ENCODE data around the gene MOXD1.

The MOXD1 gene

DNA sequence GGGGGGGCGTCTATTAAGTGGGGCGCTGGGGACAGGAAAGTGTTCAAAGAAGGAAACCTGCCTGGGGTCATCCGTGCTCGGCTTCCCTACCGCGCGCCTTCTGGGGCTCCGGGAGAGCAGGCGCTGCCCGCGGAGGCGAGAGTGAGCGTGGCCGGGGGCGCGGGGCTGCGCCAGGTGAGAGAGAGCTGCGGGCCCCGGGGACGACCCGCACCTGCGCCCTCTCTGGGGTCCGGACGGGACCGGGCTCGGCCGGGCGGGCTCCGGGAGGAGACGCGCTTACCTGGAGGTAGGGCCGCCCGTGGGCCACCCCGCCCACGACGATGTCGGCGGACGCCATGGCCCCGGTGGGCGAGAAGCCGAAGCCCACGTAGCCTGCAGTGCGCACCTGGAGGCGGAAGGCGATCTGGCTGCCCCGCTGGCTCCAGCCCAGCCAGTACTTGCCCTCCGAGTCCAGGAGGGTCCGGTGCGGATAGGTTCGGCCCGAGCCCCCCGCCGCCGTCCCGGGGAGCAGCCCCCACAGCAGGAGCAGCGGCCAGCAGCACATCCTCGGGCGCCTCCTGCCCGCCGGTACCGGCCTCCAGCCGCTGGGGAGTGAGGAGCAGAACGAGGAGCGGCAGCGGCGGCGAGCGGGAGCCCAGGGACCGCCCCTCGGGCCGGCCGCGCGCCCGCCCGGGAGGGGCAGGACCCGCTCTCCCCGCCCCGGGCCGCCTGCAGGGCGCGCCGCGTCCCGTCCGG, at the start of gene MOXD1:
MOXD1 (minus strand) TSS at position 593 of the 735 bp plus-strand sequence; CDS start at position 544, 49 bp downstream.
- DNase-seq: no peak

DNA sequence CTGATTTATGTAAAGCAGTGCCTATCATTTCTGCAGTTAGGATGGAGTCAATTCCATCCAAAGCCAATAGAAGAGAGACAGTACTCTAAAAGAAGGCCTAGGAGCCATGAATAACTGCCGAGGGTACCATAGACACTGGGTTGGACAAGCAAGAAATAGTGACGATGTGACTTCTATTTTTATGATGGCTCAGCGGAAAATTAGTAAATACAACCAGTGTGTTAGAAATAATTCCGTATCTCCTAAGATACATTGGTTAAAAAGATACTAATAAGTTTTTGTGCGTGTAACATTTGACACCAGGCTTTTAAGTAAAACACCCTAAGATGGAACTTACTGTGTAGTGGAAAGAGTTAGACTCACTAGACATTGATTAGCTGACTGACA, 45.6 kb upstream of the MOXD1 start:
- no peak for DNase-seq

DNA sequence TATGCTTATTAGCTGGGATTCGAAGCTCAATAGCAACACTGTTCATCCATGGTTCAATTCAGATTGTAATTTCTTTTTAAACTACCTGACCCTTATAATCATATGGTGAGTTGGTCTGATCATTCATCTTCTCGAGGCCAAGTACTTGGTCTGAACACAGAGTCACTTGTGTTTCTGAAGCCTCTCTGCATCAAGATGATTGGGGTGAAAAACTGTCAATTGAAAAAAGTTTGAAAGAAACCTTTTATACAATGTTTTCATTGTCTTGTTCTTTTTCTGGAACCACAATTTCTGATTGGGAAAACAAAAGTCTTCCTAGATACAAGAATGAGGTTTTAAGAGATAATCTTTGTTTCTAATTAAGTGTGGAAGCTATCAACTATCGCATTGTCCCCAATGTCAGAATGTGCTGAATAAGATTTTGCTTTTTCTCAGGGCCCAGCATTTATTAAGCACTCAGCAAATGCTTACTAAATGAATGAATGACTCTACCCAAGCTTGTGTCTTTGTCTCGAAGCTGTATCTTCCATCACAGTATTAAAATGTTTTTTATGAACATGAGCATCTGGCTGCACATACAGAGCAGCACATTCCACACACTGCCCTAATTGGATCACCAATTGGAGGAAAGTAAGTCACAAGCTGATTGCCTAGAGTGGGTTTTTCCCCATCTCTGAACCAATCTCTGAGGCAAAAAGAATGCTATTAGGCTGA, 45.0 kb upstream of the MOXD1 start:
- DNase-seq: no peak

DNA sequence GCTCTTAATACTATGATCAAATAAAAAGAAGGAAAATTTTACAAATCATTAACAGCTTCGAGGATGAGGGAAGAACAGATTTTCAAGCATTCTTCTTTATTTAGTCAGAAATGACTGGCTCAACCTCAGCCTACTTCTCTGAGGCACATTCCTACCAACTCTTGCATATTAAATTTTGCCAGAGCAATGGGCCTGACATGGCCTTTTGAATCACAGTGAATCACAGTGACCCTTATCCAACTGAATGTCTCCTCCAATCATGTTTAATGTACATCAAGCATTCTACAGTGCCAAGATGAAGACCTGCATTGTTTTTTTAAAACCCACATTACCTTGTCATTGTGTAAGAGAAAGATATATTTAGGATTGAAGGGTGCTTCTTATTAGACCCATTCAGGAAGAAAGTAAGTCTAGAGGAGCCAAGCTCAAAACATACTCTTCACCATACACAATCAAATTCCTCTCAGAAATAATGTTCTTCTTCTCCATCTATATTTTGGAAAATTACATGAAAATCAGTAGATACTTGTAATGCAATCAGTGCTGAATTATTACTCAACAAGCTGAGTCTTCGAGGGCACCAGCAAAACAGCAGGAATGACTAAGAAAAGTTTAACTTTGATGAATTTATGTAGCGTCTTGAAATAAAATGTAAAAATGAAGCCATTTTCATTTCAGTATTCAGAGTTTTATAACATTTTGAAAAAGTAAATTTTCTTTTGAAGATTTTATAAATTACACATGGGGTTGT, 44.1 kb upstream of the MOXD1 start:
- no peak for DNase-seq

DNA sequence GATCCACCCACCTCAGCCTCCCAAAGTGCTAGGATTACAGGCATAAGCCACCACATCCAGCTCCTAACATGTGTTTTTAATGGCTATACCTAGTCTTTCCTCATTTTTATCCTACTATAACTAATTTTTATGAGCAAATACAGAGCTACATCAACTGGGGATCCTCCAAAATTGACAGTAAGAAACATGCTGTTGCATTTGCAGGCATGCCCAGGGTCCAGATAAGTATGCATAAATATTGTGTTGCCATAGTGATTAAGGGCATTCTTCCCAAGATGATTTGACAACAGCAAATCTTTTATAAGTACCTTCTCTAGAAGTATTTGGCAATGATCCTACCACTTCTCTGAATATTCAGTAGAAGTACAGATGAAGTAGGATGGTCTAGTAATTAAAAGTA, 41.9 kb upstream of the MOXD1 start:
- DNase-seq: no peak

DNA sequence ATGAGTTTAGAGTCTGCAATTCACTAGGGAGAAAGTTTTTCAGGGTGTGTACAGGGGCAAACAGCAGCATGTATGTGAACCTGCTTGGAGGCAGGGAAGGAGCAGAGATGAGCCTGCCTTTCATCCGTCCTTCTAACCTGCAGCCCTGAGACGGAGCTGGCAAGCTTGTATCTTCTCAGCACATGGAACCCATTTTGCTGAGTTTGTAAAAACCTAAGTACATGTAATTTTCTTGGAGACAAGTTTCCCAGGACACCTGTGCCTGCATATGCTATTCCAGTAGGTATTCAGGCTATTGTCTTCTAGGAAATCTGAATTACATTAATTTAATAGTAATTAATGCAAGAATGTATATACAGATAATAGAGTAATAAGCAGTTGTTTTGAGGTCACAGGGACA, 28.8 kb upstream of the MOXD1 start:
- DNase-seq: no peak

DNA sequence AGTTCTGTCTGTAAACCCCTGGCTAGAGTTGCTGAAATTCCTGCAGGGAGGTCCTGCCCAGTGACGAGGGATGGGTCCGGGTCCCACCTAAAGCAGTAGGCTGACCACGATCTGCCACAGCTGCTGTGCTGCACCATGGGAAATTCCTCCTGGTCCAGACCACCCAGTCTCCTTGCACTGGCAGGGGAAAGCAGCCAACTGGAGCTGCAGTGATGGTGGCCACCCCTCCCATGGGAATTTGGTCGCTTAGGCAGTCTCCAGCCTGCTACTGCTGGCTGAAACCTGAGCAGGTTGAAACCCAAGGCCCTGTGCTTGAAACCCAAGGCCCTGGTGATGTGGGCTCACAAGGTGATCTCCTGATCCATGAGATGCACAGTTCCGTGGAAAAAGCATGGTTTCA, 23.9 kb upstream of the MOXD1 start:
- DNase-seq: no peak

DNA sequence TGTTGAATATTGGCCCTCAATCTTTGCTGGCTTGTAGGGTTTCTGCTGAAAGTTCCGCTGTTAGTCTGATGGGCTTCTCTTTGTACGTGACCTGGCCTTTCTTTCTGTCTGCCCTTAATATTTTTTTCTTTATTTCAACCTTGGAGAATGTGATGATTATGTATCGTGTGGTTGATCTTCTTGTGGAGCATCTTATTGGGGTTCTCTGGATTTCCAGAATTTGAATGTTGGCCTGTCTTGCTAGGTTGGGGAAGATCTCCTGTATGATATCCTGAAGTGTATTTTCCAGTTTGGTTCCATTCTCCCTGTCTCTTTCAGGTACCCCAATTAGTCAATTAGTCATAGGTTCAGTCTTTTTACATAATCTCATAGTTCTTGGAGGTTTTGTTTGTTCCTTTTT, 22.6 kb upstream of the MOXD1 start:
- no peak for DNase-seq

DNA sequence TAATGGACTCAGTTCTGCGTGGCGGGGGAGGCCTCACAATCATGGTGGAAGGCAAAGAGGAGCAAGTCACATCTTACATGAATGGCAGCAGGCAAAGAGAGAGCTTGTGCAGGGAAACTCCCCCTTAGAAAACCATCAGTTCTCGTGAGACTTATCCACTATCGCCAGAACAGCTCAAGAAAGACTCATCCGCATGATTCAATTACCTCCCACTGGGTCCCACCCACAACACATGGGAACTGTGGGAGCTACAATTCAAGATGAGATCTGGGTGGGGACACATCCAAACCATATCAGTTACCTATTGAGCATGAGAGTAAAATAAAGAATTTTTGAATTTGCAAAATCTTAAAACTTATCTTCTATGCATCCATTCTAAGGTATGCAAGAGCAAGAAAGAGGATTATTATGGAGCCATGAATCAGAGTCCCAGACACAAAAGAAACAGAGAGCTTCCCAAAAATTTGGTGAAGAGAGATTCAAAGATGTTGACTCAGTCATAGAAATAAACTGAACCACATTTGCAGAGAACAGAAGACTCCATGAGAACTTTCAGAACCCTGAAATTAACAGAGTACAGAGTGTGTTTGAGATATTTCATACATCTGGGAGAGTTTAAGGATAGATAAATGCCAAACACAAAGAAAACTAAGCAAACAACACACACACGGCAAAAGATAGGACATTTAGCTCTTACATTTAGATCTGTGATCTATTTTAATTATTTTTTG, 17.1 kb upstream of the MOXD1 start:
- DNase-seq: no peak

DNA sequence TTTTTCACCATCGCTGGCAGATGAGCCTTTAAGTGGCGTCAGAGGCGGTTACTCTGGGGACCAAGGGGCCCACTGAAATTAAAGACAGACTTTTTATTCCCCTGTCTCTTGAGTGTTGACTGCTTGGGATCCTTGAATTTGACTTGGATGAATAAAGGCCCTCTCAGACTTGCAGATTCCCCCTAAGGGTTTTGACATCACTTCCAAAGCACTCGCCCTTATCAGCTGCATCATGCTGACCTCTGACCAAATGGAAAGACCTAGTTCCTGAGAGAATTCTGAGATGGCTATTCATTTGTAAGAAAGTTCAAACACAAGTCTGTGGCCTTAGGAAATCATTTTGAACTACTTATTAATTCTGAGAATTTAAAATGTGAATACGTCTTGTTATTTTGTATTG, 13.5 kb upstream of the MOXD1 start:
- no peak for DNase-seq

DNA sequence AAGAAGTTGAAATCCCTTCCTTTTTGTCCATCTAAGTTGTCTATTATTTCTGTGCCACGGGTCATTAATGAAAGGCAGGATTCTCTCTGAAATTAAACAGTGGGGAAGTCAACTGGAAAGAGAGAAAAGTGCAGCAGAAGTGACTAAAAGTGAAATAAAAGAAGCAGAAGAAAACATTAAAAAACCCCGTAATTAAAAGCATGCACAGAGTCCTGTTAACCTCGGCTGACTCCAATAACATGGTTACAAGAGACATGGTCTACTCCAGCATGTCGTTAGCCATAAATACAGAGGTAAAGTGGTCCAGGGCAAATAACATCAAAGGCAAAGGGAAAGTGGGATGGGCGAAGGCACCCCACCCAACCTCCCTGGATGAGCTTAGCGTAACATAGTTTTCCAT, 13.0 kb upstream of the MOXD1 start:
- DNase-seq: no peak

DNA sequence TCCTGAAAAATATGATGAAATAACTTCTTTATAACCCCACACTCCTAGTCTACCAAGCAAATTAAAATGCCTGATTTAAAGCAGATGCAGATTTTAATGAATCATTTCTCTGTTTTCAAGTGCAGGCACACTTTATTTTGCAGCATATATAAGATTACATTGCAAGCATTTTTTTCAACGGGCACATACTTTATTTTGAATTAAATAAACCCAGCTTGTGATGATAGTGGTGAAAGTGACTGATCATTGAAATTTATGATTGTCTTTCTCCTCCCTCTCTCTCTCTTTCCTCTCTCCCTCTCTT, 12.2 kb upstream of the MOXD1 start:
- DNase-seq: no peak

DNA sequence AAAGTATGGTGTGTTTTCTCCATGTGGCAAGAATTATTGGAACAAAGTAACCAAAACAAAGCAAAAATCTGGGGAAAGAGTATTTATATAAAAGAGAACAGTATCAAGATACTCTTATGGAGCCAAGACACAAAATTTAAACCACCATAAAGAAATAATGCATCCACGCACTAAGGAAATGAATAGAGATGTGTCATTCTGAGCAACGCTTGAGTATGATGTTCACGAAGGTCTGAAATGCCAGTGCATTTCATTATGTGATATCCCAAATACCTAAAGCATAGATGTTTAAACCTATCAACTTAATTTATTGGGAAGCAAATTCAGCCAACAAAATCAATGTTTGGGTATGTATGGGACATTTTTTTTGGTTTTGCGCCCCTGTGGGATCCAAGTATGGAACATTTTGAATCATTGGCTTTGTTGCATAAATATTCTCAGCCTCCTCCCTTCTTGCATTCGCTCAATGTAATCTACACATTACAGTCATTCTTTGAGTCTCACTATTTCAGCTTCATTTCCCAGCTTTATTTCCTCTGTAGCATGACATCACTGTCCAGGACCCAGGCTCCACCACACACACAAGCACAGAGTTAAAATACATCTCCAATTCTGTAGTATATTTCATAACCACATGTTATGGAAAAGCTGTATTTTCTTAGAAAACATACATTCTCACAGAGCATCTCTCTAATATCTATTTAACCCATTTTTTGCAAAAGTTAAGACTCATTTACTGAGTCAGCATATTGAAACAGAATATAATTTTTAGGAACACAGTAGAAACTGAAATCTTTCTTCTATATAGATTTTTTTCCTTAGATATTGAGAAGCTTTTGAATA, 11.6 kb upstream of the MOXD1 start:
- no peak for DNase-seq

DNA sequence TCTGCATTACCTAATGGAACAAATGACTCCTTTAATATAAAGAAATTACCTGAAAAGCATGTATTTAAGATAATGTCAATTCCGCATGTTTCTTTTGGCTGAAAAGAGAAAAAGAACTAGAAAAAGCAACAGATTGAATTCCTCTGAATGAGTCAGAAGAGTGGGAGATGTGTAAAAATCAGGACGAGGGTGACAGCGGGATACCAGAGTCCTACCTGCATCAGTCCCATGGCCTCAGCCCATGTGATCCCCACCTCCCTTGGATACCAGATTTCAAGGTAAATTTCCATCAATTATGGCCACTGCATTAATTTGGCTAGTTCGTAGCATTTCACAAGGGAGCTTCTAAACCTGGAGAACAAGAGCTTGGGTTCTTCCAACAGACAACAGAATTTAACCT, 10.0 kb upstream of the MOXD1 start:
- DNase-seq: no peak

DNA sequence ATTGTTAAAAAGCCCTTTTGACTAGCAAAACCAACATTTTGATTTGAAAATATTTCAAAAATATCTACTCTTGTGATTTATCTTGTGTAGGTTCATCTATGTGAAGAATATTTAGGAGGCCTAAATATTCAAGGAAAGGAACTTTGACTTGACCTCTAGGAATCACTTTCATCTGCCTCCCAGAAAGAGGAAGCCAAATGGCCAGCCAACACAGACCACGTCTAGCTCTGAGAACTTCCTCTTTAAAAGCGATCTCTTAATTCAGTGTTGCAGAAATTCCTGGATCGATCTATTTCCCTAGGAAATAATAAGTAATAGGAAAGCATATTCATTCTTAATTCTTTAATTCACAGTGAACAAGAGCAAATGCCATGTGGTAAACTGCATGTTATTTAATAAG, 9.6 kb upstream of the MOXD1 start:
- DNase-seq: no peak

DNA sequence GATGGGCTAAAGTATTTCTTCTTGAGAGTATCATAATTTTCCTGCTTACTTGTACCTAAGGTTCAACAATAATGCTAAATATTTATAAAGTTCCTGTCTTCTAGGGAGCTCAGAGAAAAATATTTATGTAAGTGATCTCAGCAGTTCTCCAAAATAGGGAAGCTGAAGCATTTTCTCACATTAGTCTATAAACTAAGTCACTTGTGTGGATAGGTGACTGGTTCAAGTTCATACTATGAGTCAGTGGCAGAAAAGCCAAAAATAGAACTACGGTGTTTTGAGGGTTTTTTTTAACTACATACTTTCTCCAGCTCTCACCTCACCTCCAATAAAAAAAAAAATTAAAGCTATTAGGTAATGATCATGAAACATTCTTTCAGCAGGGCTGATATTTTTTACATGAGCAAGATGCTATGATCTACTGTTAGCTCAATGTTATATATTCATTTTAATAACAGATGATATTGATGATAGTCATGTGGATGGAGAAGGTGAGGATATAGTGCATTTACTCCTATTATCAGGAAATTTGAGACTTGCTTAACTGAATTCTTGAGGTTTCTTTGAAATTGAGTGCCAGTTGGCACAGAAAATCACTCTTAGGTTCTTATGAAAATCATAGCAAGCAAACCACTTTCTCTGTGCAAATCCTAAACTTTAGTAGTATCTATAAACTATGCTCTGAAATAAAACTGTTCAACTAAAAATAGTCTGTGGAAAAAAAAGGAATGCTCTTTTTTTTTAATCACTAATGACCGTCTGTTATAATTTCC, 4.1 kb upstream of the MOXD1 start:
- no peak for DNase-seq

DNA sequence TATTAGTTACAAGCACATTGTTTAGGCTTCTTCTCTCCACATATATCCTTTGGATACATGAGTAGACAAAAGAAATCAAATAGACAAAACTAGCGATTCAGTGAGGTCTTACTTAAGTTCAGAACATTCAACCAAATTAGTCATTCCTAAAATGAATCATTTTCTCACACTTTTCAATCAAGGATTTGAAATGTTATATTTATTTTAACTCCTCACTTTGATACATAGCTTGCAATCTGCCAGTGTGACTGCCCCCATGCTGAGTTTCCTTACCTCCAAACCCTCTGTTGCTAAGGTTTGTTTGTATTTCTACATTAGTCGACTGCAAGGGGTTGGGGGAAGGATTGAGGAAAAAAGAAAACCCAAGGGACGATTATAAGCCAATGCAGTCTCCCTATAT, 3.5 kb upstream of the MOXD1 start:
- no peak for DNase-seq

DNA sequence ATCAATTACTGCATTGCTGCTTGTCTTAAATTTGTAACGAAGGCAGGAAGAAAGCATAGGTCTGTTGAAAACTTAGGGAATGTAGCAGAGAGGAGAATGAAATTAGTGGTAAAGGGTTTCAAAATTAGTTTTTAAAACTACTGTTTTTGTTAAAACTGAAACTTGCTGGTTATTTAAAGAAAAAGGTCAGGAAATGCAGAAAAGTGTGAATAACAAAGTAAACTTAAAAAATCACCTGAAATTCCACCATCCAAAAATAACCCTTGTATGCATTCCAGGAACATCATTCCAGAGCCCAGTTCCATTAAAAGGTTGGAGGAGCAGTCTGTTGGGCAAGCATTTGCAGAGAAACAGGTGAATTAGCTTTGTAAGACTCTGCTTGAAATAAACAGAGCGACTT, 3.1 kb upstream of the MOXD1 start:
- no peak for DNase-seq

DNA sequence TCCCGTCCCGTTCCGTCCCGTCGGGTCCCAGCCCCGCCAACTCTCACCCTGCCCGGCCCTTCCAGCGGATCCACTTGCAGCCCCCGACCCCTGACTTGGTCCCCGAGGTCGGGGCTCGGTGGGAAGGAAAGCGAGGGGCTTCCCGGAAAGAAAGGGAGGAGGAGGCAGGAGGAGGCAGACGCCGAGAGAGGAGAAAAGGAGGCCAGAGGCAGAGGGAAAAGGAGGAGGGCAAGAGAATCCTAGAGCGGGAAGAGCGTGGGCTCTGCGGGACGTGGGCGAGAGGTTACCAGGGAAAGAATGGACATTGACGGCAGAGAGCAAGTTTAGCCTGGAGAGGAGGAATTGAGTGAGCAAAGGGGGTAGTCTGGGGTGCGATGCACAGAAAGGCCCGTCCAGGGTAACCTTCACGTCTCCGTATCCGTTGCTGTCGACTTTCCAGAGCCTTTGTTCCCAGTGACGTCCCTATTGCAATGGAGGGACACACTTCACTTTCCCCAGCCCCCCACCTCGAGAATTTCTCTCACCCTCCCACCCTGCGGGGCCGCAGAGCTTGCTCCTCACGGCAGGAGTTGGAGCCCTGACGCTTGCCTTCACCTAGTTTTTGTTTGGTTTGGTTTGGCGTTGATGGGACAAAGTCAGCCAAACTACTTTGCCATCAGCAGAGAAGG, 477 bp upstream of the MOXD1 start:
- DNase-seq: no peak

DNA sequence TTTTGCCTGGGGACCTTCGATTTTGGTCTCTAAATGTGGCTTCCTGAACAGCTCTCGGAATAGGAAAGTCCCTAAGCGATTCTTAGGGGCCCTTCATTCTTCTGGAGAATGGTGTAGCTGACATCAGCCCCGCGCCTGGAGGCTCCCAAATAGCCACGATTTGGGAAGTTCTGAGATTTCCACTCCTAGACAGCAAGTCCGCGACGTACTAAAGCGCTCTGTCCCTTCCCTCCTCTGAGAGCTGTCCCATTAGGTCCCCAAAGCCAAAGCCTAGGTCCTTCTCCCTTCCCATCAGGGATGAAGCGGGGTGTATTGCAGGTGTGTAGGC, 756 bp downstream of the MOXD1 start:
- DNase-seq: no peak

DNA sequence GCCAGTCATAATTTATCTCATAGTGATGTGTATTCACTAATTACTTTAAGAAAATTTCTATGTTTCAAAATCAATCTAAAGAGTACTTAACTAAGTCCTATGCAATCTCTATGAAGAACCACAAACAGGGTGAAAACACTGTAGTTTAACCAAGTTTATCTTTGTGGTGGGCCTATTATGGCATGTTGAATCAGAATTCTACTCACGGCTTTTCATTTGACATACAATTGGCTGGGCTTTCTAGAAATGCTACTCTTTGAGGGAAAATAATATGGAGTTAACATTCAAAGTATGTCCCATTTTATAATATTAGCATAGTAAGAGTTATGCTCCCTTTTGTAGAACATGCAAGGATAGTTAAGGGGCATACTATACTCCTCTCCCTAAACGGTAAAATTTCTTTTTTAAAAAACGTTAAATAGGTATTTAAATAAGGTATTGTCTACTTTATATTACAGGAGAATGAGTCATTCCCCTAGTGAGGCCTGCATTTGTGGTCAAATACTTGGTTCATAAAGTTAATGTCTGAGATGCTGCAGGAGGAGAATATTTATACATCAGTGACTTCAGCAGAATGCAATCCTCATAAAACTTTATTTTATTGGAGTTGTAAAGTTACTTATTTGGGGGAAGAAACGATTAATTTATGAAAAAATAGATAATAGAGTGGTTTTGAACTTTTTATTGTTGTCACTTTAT, 1.8 kb downstream of the MOXD1 start:
- DNase-seq: no peak

All from activated T-cell treated with anti-CD3 and anti-CD28 coated beads, Interleukin-2, amount 50 U/mL, for 1 hour (primary cell).